ENCODE measurements around the gene GRM8. TPM values are rescaled to one million over a fixed set of nuclear protein-coding genes. Genes with fewer than 3 reads are reported as not detected.

Gene GRM8
- total and polyA plus RNA-seq, 10 of the 15 experiments (the other 5 are each of a cell fraction or from before 2014, with no cell fraction given) = 0.33 to 7.1 (median 0.45) TPM; not detected in 2

GRCh38 chr7:126820925-126821324 lies 431.8 kb downstream of the GRM8 start (continued):
- TF ChIP-seq, protein P1, sequence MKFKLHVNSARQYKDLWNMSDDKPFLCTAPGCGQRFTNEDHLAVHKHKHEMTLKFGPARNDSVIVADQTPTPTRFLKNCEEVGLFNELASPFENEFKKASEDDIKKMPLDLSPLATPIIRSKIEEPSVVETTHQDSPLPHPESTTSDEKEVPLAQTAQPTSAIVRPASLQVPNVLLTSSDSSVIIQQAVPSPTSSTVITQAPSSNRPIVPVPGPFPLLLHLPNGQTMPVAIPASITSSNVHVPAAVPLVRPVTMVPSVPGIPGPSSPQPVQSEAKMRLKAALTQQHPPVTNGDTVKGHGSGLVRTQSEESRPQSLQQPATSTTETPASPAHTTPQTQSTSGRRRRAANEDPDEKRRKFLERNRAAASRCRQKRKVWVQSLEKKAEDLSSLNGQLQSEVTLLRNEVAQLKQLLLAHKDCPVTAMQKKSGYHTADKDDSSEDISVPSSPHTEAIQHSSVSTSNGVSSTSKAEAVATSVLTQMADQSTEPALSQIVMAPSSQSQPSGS (IDR thresholded peaks at IDR 0.05; ENCODE audit: low read length) = no peak
- no peak for TF ChIP-seq KLF5 (IDR thresholded peaks at IDR 0.05; ENCODE audit: partially characterized antibody)
- no peak for TF ChIP-seq EZH2 (IDR thresholded peaks at IDR 0.05; ENCODE audit: borderline replicate concordance, control insufficient read depth, low read depth, low read length)
- no peak for TF ChIP-seq ASH2L (IDR thresholded peaks at IDR 0.05; ENCODE audit: borderline replicate concordance, low read depth)

GRCh38 chr7:126819197-126819484 lies 433.6 kb downstream of the GRM8 start:
- RAD21 ChIA-PET (ENCODE audit: unreplicated experiment) = no interaction called here
- H3K27me3 ChIP-seq (replicated peaks in 1 of 2; ENCODE audit: control insufficient read depth in 2 of 2, insufficient read depth in 2 of 2, low read length in 1 of 2) = no peaks in the 10 kb centered on the region
- H3K4me2 ChIP-seq (ENCODE audit: control insufficient read depth, insufficient read depth) = no peak overlapping the region
- no peak overlapping the region for H3K9ac ChIP-seq (ENCODE audit: control insufficient read depth, insufficient read depth, low read length)
- ATAC-seq (no peak), DNase-seq (ENCODE audit: low read depth, low spot score) (no peak), FAIRE-seq (no peak)
- no peaks in the 10 kb centered on the region for H3K9me3 ChIP-seq (replicated peaks; ENCODE audit: control insufficient read depth, insufficient read depth, low read length)
- H3K36me3 ChIP-seq (ENCODE audit: control insufficient read depth in 2 of 2, insufficient read depth in 2 of 2, low read length in 1 of 2) = no peaks in the 10 kb centered on the region
- H3K27ac ChIP-seq (ENCODE audit: control insufficient read depth, insufficient read depth) = no peak overlapping the region
- SMC1A ChIA-PET (ENCODE audit: uncharacterized antibody, unreplicated experiment) = no interaction called here
- WGBS (ENCODE audit: insufficient coverage, insufficient replicate concordance, low lambda C conversion rate, missing lambda C conversion rate) = 61% methylated on average over 4 of the region's 5 CpGs
- in situ Hi-C loops (cut with MboI) = no loop called here
- POLR2A ChIA-PET = no interaction called here
- TF ChIP-seq ZNF207 (IDR thresholded peaks at IDR 0.05; ENCODE audit: borderline replicate concordance) = no peak
- TF ChIP-seq CBX5 (IDR thresholded peaks at IDR 0.05; ENCODE audit: low read depth) = no peak
- no peak for TF ChIP-seq LARP7 (IDR thresholded peaks at IDR 0.05)
- no TSS peak for BruUV-seq (replicated peaks)
- H2AFZ ChIP-seq (ENCODE audit: control insufficient read depth, low read depth, low read length) = no peak overlapping the region
- no peaks in the 10 kb centered on the region for H4K20me1 ChIP-seq (ENCODE audit: control insufficient read depth, insufficient read depth)
- intact Hi-C loops (cut with micrococcal nuclease; ENCODE audit: unreplicated experiment) = no loop called here
- H3K4me3 ChIP-seq = no peak overlapping the region
- H3K4me1 ChIP-seq (ENCODE audit: control insufficient read depth, insufficient read depth, low read length) = no peaks in the 10 kb centered on the region
- no peaks in the 10 kb centered on the region for H3K79me2 ChIP-seq (ENCODE audit: control insufficient read depth, insufficient read depth, low read length)
- CTCF ChIA-PET = interaction anchor here (1.3 kb wide), 1 partner anchor 12 kb away, joined by 4 read pairs; no protein-coding TSS in a partner anchor

All from GM12878 (cell line).